IMR-90 (cell line): ENCODE measurements around the gene MILR1. TPM values are rescaled to one million over a fixed set of nuclear protein-coding genes. Genes with fewer than 3 reads are reported as not detected.
A peak's percentile ranks its signal among the peaks of the same experiment; 100 is the strongest.

Experiments
- ATAC-seq: fragments of 200-7000 bp; cut with Tn5 transposase; 2 replicates; pipeline ENCODE4 v1.9.1; 2020; ENCODE audit warnings: low read depth, mild to moderate bottlenecking, moderate library complexity
- BruUV-seq: library from RNA; stranded (reverse); fragments of 400-500 nt; replicated peaks from 2 replicates; lab custom pipeline; 2021; lab: Mats Ljungman, UMichigan
- CTCF ChIA-PET: fragments of 300-600 bp; formaldehyde crosslinking; extraction: SDS; loops from one replicate; lab custom pipeline; 2021; ENCODE audit warnings: antibody characterized with exemption; lab: Yijun Ruan, JAX
- POLR2A ChIA-PET: fragments of 300-600 bp; sonication (Branson Sonifier 250); formaldehyde crosslinking; loops from one replicate; lab custom pipeline; 2022; ENCODE audit warnings: antibody characterized with exemption; ENCODE audit not compliant: unreplicated experiment; lab: Charles Lee
- DNase-seq: peaks from one replicate; pipeline ENCODE4 v3.0.0; 2013
- H2AFZ ChIP-seq: replicated peaks from 2 replicates; pipeline ENCODE3; 2013; ENCODE audit warnings: low read length, mild to moderate bottlenecking; ENCODE audit not compliant: poor library complexity
- H2AK5ac ChIP-seq: 2 replicates; pipeline ENCODE4 v1.6.1; 2013; ENCODE audit warnings: low read depth, low read length, inconsistent platforms
- H2AK9ac ChIP-seq: replicated peaks from 2 replicates; pipeline ENCODE3; 2013; ENCODE audit warnings: mild to moderate bottlenecking, low read depth, low read length, moderate library complexity; ENCODE audit not compliant: poor library complexity
- H2BK120ac ChIP-seq: 2 replicates; pipeline ENCODE4 v1.6.1; 2013; ENCODE audit warnings: low read depth, low read length, inconsistent platforms
- H2BK15ac ChIP-seq: 3 replicates; pipeline ENCODE4 v1.6.1; 2013; ENCODE audit warnings: low read depth, low read length, inconsistent platforms
- H2BK20ac ChIP-seq: 2 replicates; pipeline ENCODE4 v1.6.1; 2013; ENCODE audit warnings: low read depth, mild to moderate bottlenecking, inconsistent platforms, low read length, moderate library complexity
- H2BK5ac ChIP-seq: 2 replicates; pipeline ENCODE4 v1.6.1; 2013; ENCODE audit warnings: mild to moderate bottlenecking, low read depth, low read length, inconsistent platforms; ENCODE audit not compliant: poor library complexity, severe bottlenecking
- H3K14ac ChIP-seq: replicated peaks from 2 replicates; pipeline ENCODE4 v1.6.1; 2013; ENCODE audit warnings: low read depth, low read length, inconsistent platforms
- H3K18ac ChIP-seq: 2 replicates; pipeline ENCODE4 v1.6.1; 2013; ENCODE audit warnings: low read depth, low read length, control low read depth
- H3K23ac ChIP-seq: 2 replicates; pipeline ENCODE4 v1.6.1; 2013; ENCODE audit warnings: low read depth, low read length, inconsistent platforms
- H3K27ac ChIP-seq: 2 replicates; pipeline ENCODE4 v1.5.1; 2013; ENCODE audit warnings: mild to moderate bottlenecking, control low read depth, low read length; ENCODE audit not compliant: insufficient read depth
- H3K27me3 ChIP-seq: 2 replicates; pipeline ENCODE4 v1.6.1; 2013; ENCODE audit warnings: low read length; ENCODE audit not compliant: control insufficient read depth, insufficient read depth
- H3K36me3 ChIP-seq: 2 replicates; pipeline ENCODE4 v1.6.1; 2013; ENCODE audit warnings: low read length, mixed read lengths; ENCODE audit not compliant: control insufficient read depth, insufficient read depth
- H3K4ac ChIP-seq: 2 replicates; pipeline ENCODE4 v1.6.1; 2013; ENCODE audit warnings: low read depth, low read length, inconsistent platforms
- H3K4me1 ChIP-seq: 2 replicates; pipeline ENCODE4 v1.6.1; 2013; ENCODE audit warnings: low read length, mixed read lengths; ENCODE audit not compliant: control insufficient read depth, insufficient read depth
- H3K4me2 ChIP-seq: 2 replicates; pipeline ENCODE4 v1.6.1; 2013; ENCODE audit warnings: low read depth, mild to moderate bottlenecking, control low read depth, low read length, moderate library complexity
- H3K4me3 ChIP-seq: 2 replicates; pipeline ENCODE4 v1.5.1; 2013; ENCODE audit warnings: low read depth, mild to moderate bottlenecking, control low read depth, low read length, moderate library complexity; ENCODE audit not compliant: insufficient read depth
- H3K56ac ChIP-seq: 2 replicates; pipeline ENCODE4 v1.6.1; 2013; ENCODE audit warnings: low read length, inconsistent platforms; ENCODE audit not compliant: insufficient read depth; ENCODE audit errors: extremely low read depth
- H3K79me1 ChIP-seq, 2 experiments: 2 replicates each; pipeline ENCODE4 v1.6.1; 2013; ENCODE audit warnings: low read length in 2 of 2, inconsistent platforms in 1 of 2, low read depth in 1 of 2
- H3K9ac ChIP-seq: 2 replicates; pipeline ENCODE4 v1.6.1; 2013; ENCODE audit warnings: low read depth, low read length, control low read depth
- H3K9me1 ChIP-seq: 2 replicates; pipeline ENCODE4 v1.6.1; 2013; ENCODE audit warnings: low read length, inconsistent platforms; ENCODE audit not compliant: insufficient read depth
- H3K9me3 ChIP-seq: 2 replicates; pipeline ENCODE4 v1.6.1; 2013; ENCODE audit warnings: low read length; ENCODE audit not compliant: control insufficient read depth, insufficient read depth
- H4K20me1 ChIP-seq: 2 replicates; pipeline ENCODE4 v1.6.1; 2013; ENCODE audit warnings: low read length, inconsistent platforms; ENCODE audit not compliant: insufficient read depth
- H4K5ac ChIP-seq: 2 replicates; pipeline ENCODE4 v1.6.1; 2013; ENCODE audit warnings: mild to moderate bottlenecking, low read depth, low read length, control low read depth
- H4K8ac ChIP-seq, 2 experiments: 2 replicates each; pipeline ENCODE4 v1.6.1; 2013; ENCODE audit warnings: low read depth in 2 of 2, low read length in 2 of 2, control low read depth in 1 of 2, inconsistent platforms in 1 of 2
- H4K91ac ChIP-seq: 2 replicates; pipeline ENCODE4 v1.6.1; 2013; ENCODE audit warnings: low read depth, low read length, inconsistent platforms; ENCODE audit not compliant: insufficient read depth
- FOS ChIP-seq: fragments of 150-350 bp; IDR thresholded peaks from 2 replicates; pipeline ENCODE4 v1.6.1; 2016; ENCODE audit warnings: low read depth, low read length
- MAZ ChIP-seq: IDR thresholded peaks from 2 replicates; pipeline ENCODE4 v1.6.1; 2012; ENCODE audit warnings: low read depth, mild to moderate bottlenecking, low read length, improper control_type of control experiment, moderate library complexity, borderline replicate concordance
- WGBS, 2 experiments: methylation state at CpG; one replicate each; pipeline versions ENCODE4 v1.1.5 to v1.1.7; 2013; ENCODE audit warnings: missing lambda C conversion rate in 2 of 2; ENCODE audit not compliant: insufficient read length in 1 of 2; ENCODE audit errors: extremely low coverage in 2 of 2; 5-methylcytosine and 5-hydroxymethylcytosine counted together
- dilution Hi-C: fragments of 300-500 bp; cut with HindIII; formaldehyde crosslinking; loops from one replicate; pipeline ENCODE4 v1.14.3; 2018; ENCODE audit warnings: low sequenced_read_pairs; ENCODE audit not compliant: unreplicated experiment
- in situ Hi-C: fragments of 300-500 bp; cut with MboI; formaldehyde crosslinking; loops from 3 replicates; pipeline ENCODE4 v1.14.3; 2019; ENCODE audit warnings: low sequenced_read_pairs, inconsistent platforms, mixed read lengths
- intact Hi-C: fragments of 100-400 bp; cut with micrococcal nuclease; formaldehyde crosslinking; loops from 2 replicates; pipeline ENCODE4 v1.10.0; 2022
- polyA plus RNA-seq, 3 experiments: library from polyadenylated mRNA; depleted of rRNA; stranded (reverse); fragments of >200 nt; gene quantifications; 2 replicates each; pipeline ENCODE4 v1.2.3, GENCODE V29; 2012; ENCODE audit warnings: low replicate concordance in 1 of 3
- total RNA-seq: library from RNA; depleted of rRNA; stranded (reverse); fragments of >200 nt; gene quantifications from 2 replicates; pipeline ENCODE4 v1.2.3, GENCODE V29; 2012

MILR1 gene
- total and polyA plus RNA-seq, 2 of the 4 experiments (the other 2 are of a cell fraction): 0.36 to 0.44 TPM

DNA sequence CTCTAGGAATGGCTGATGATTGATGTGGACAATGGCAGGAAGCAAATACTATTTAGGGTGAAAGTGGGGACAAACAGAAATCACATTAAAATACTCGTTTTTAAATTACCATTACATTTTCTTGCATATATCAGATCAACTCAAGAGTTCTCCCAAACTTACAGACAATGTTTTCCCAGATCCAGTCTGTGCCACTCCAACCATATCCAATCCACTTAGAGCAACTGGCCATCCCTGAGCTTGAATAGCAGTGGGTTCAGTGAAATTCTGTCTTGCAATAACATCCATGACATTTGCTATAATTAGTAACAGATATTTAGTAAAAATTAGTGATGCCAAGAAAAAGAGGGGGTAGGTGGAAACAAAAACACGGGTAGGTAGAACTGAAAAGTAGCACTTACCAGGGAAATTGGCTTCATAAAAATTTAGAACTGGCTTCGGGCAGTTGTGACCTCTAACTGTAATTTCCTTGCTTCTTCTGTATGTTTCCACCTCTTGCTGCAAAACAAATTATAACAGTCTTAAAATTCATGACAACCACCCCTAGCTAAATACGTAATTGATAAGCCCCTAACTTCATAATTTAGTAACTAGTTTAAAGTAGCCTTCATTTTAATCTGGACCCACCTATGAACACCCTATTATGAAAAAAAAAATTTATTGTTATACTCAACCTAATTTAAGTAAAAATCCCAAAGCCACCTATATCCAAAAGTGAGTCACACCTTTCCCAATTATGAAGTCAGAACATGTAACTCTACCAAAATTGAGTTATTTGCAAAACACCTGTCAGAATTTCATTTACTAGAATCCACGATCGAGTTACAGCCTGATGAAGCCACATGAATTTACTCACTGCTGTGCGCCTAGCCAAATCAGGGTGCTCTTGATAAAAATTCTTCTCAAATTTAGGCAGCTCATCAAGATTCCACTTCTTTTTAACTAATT is 55.2 kb downstream of the MILR1 start:
- BruUV-seq: no TSS peak
- H2BK120ac ChIP-seq: no peak overlapping the region
- peak overlapping the region; percentile 90 for H3K4me2 ChIP-seq
- 0 out of 2 replicates have a peak overlapping the region, but pooled peaks have one; percentile 3 for H3K14ac ChIP-seq
- peak overlapping the region; percentile 73 for H2BK5ac ChIP-seq
- ChIA-PET CTCF (interaction anchor here (0.5 to 1.5 kb wide), 3 partner anchors 13 to 200 kb away, joined by 4 to 7 read pairs (median 4); no protein-coding TSS in a partner anchor), POLR2A (no interaction called here)
- no peak overlapping the region for H2AK9ac ChIP-seq
- dilution Hi-C loops: no loop called here
- peaks cover 2% of the 10 kb centered on the region; the same call in 1 of the 2 replicates for H3K4me1 ChIP-seq
- 0 out of 2 replicates have a peak overlapping the region, but pooled peaks have one; percentile 97 for H3K23ac ChIP-seq
- no peaks in the 10 kb centered on the region for H3K9me3 ChIP-seq
- peak overlapping the region; percentile 82; the same call in 1 of the 2 replicates for H3K56ac ChIP-seq
- H4K91ac ChIP-seq: no peak overlapping the region
- H3K18ac ChIP-seq: no peak overlapping the region
- no peak for ATAC-seq
- no peak overlapping the region for H2AK5ac ChIP-seq
- H3K79me1 ChIP-seq: peaks cover 26 to 63% of the 10 kb centered on the region in 2 experiments
- H2AFZ ChIP-seq: no peak overlapping the region
- no peak overlapping the region for H4K8ac ChIP-seq
- no peak overlapping the region for H3K4ac ChIP-seq
- no peak for TF ChIP-seq FOS
- no peak for TF ChIP-seq MAZ
- WGBS, 2 experiments: 50% methylated on average over 4 of the region's 7 CpGs; no CpG with 5 or more reads in 1 of the 2 experiments
- H3K27me3 ChIP-seq: no peaks in the 10 kb centered on the region
- peak overlapping the region; percentile 90 for H3K9ac ChIP-seq
- DNase-seq: no peak
- peak overlapping the region; percentile 93 for H3K4me3 ChIP-seq
- intact Hi-C loops: no loop called here
- no peak overlapping the region for H4K5ac ChIP-seq
- H2BK20ac ChIP-seq: no peak overlapping the region
- peaks cover 49% of the 10 kb centered on the region for H3K36me3 ChIP-seq
- H2BK15ac ChIP-seq: no peak overlapping the region
- H3K9me1 ChIP-seq: peaks cover 5% of the 10 kb centered on the region
- H3K27ac ChIP-seq: no peak overlapping the region
- in situ Hi-C loops: no loop called here
- H4K20me1 ChIP-seq: peaks cover 86% of the 10 kb centered on the region
